ENCODE results near the gene PDZK1IP1.
"Not testable (repeated sequence)": the region's sequence is repeated elsewhere in the genome, so short reads cannot be mapped to it uniquely, and the experiment has no call there.

PDZK1IP1 gene

DNA sequence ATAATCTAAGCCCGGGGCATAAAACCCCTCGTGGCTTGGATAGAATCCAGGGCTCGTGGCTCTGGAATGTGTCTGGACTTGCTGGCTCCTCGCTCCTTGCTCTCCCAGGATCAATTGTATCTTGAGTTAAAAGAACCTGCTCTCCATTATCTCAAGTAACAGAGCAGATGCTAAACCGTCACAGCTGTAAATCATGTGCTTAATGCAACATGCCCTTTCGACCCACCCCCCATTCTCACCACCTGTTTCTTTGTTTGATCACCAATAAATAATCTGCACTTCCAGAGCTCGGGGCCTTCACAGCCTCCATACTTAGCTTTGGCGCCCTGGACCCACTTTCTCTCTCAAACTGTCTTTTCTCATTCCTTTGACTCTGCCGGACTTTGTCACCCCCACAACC, 40.7 kb downstream of the PDZK1IP1 start:
- H3K36me3 Mint-ChIP-seq (ENCODE audit: insufficient read depth); H3K27ac Mint-ChIP-seq (ENCODE audit: low read depth); DNase-seq (ENCODE audit: low spot score in 2 of 2); H3K9me3 Mint-ChIP-seq; ATAC-seq (replicated peaks; ENCODE audit: extremely low read depth, poor library complexity, severe bottlenecking); H3K4me1 Mint-ChIP-seq; H3K4me3 Mint-ChIP-seq: not testable (repeated sequence)
- H3K27me3 Mint-ChIP-seq: peaks cover 68% of the 10 kb centered on the region

DNA sequence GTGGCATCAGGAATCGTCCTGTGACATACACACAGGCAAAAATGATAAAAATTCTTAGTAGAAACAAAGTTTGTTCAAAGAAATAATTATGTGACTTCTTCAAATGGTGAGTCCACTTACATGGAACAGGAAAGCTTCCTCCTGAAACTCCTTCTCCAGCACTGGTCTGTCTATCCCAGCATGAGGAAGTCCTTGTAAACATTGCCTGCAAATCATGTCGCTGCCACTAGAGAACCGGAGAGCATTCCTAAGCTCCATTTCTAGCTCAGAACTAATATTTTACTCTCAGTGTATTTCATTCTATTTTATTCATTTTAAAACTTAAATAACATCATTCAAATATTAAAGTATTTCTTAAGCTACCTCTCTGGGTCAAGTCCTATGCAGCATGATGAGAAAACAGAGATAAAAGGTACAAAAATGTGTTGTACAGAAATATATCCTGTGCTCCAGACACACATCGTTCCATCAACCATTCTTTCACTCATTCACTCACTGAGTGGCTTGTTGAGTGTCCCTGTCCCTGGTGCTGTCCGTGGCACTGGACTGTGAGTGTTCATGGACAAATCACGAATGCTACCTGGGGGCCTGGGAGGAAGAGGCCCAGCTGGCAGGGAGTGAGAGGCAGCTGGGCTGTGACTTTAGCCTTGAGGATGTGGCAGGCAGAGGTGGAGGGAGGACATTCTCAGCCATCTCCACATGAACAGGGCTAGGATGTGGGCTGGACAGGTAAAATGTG, 42.6 kb downstream of the PDZK1IP1 start:
- H3K4me1 Mint-ChIP-seq: no peaks in the 10 kb centered on the region
- H3K4me3 Mint-ChIP-seq: no peak overlapping the region
- no peaks in the 10 kb centered on the region for H3K9me3 Mint-ChIP-seq
- ATAC-seq (replicated peaks; ENCODE audit: extremely low read depth, poor library complexity, severe bottlenecking) (no peak), DNase-seq (ENCODE audit: low spot score in 2 of 2) (no peak)
- H3K36me3 Mint-ChIP-seq (ENCODE audit: insufficient read depth): no peaks in the 10 kb centered on the region
- H3K27ac Mint-ChIP-seq (ENCODE audit: low read depth): no peak overlapping the region
- H3K27me3 Mint-ChIP-seq: peaks cover 56% of the 10 kb centered on the region

DNA sequence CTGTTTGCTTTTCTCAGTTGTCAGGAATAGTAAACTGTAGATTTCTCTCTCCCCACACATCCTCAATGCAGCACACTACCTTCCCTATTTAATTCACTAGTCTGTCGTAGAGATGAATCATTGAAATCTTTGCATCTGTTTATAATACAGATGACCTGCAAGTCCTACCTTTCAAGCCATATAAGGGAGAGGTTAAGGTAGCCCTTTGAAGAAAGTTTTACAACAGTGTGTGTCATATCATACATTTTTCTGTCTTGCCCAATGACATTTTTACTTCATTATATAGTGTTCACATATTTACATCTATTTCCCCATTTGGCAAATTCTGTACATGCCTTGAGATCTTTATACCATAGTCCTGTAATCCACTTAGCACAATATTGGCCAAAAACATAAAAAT, 43.3 kb downstream of the PDZK1IP1 start:
- not testable (repeated sequence) for ATAC-seq (replicated peaks; ENCODE audit: extremely low read depth, poor library complexity, severe bottlenecking); DNase-seq (ENCODE audit: low spot score in 2 of 2); H3K27ac Mint-ChIP-seq (ENCODE audit: low read depth); H3K9me3 Mint-ChIP-seq; H3K36me3 Mint-ChIP-seq (ENCODE audit: insufficient read depth); H3K4me1 Mint-ChIP-seq; H3K4me3 Mint-ChIP-seq
- H3K27me3 Mint-ChIP-seq: peaks cover 56% of the 10 kb centered on the region

DNA sequence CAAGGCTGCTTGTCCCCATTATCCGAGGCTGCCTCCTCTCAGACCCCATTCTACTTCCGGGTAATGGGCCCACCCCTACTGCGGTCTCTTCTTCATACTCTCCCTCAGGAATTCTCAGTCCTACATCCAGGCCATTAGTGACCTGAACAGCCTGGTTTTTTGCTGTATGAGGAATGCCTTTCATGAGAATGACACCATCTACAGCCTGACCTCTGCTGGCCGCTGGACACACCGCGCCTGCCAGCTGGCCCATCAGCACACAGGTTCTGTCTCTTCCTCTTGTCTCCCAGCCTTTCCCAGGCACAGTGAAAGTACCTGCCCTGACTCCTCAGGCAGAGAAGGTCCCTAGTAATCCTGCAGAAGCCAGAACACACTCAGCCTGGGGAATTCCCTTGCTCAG, 46.2 kb downstream of the PDZK1IP1 start:
- not testable (repeated sequence) for DNase-seq (ENCODE audit: low spot score in 2 of 2); H3K27ac Mint-ChIP-seq (ENCODE audit: low read depth); H3K36me3 Mint-ChIP-seq (ENCODE audit: insufficient read depth)

GRCh38 chr1:47140358-47140757, 49.5 kb downstream of the PDZK1IP1 start:
- not testable (repeated sequence) for ATAC-seq (replicated peaks; ENCODE audit: extremely low read depth, poor library complexity, severe bottlenecking); H3K4me1 Mint-ChIP-seq; H3K4me3 Mint-ChIP-seq; H3K9me3 Mint-ChIP-seq; DNase-seq (ENCODE audit: low spot score in 2 of 2); H3K27ac Mint-ChIP-seq (ENCODE audit: low read depth); H3K36me3 Mint-ChIP-seq (ENCODE audit: insufficient read depth)
- peaks cover 32% of the 10 kb centered on the region for H3K27me3 Mint-ChIP-seq

More for the DNA sequence above, 46.2 kb downstream of the PDZK1IP1 start:
- H3K4me3 Mint-ChIP-seq; ATAC-seq (replicated peaks; ENCODE audit: extremely low read depth, poor library complexity, severe bottlenecking); H3K9me3 Mint-ChIP-seq; H3K4me1 Mint-ChIP-seq: not testable (repeated sequence)
- H3K27me3 Mint-ChIP-seq: peaks cover 37% of the 10 kb centered on the region

DNA sequence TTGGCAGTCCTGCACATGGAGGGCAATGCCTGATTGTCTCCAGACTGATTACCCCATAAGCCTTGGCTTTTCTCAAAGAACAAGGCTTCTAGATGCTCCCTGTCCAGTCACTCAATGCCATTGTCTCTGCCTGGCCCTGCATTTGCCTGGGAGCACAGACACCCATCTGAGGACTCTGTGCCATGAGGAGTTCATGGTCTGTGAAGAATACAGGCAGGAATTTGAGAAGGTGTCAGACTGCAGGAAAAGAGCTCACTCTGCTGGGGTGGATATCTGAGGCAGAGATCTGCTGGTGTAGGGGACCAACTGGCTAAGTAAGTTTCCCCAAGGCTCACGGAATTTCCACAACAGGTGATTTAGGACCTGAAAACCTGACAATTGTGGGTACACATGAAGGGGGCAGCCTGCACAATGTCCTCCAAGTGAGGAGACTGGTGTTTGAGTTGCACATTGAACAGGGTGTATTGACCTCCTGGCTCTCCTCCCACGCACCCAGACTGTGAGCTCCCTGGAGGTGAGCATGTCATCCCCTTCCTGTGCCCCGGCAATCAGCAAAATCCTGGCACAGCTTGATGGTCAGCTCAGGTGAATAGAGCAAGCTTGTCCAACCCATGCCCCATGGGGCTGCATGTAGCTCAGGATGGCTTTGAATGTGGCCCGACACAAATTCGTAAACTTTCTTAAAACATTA, 51.8 kb downstream of the PDZK1IP1 start:
- Mint-ChIP-seq H3K9me3 (no peaks in the 10 kb centered on the region), H3K4me1 (no peaks in the 10 kb centered on the region), H3K27me3 (peaks cover 45% of the 10 kb centered on the region), H3K36me3 (ENCODE audit: insufficient read depth) (no peaks in the 10 kb centered on the region), H3K4me3 (no peak overlapping the region), H3K27ac (ENCODE audit: low read depth) (no peak overlapping the region)
- DNase-seq (ENCODE audit: low spot score in 2 of 2): no peak
- ATAC-seq (replicated peaks; ENCODE audit: extremely low read depth, poor library complexity, severe bottlenecking): no peak

GRCh38 chr1:47137198-47137597, 52.6 kb downstream of the PDZK1IP1 start, which contains the start of gene CYP4A22:
Gene CYP4A22 (plus strand): TSS chr1:47137441. CDS start chr1:47137486, 45 bp downstream.
- no peak for ATAC-seq (replicated peaks; ENCODE audit: extremely low read depth, poor library complexity, severe bottlenecking)
- no peak for DNase-seq (ENCODE audit: low spot score in 2 of 2)
- Mint-ChIP-seq H3K27ac (ENCODE audit: low read depth) (no peak within 1 kb of the TSS), H3K27me3 (peaks cover 47% of the 10 kb centered on the region), H3K9me3 (no peaks in the 10 kb centered on the region), H3K4me1 (no peaks in the 10 kb centered on the region), H3K36me3 (ENCODE audit: insufficient read depth) (no peaks in the 10 kb centered on the region), H3K4me3 (no peak within 1 kb of the TSS)

Data from central memory CD8-positive, alpha-beta T cell (primary cell).